Activated CD8-positive, alpha-beta memory T cell treated with anti-CD3 and anti-CD28 coated beads, Interleukin-2, amount 50 U/mL, for 1 hour (primary cell): Measurements from ENCODE around the gene VWA8.

Experiments
- DNase-seq: peaks from one replicate; pipeline ENCODE4 v3.0.0-alpha.2; 2020; ENCODE audit errors: extremely low read depth

VWA8 gene

DNA sequence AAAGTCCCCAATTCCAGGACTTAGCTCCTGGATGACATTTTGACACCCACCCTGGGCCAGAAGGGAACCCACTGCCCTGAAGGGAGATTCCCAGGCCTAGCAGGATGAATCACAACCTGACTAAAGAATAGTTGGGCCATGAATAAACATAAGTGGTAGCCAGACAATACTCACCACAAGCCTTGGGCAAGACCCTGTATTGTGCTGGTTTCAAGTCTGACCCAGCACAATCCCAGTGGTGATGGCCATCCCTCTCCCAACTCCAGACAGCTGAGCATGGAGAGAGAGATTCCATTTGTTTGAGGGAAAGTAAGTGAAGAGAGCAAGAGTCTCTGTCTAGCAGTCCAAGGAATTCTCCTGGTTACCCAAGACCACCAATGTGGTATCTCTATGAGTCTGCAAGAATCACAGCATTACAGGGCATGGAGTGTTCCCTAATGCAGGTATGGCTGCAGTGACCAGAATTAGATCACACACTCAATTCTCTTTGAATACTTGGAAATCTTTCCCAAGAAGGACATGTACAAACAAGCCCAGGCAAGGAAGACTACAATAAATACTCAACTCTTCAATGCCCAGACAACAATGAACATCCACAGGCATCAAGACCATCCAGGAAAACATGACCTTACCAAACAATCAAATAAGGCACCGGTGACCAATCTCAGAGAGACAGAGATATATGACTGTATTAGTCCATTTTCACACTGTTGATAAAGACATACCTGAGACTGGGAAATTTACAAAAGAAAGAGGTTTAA is 158.0 kb downstream of the VWA8 start:
- no peak for DNase-seq

DNA sequence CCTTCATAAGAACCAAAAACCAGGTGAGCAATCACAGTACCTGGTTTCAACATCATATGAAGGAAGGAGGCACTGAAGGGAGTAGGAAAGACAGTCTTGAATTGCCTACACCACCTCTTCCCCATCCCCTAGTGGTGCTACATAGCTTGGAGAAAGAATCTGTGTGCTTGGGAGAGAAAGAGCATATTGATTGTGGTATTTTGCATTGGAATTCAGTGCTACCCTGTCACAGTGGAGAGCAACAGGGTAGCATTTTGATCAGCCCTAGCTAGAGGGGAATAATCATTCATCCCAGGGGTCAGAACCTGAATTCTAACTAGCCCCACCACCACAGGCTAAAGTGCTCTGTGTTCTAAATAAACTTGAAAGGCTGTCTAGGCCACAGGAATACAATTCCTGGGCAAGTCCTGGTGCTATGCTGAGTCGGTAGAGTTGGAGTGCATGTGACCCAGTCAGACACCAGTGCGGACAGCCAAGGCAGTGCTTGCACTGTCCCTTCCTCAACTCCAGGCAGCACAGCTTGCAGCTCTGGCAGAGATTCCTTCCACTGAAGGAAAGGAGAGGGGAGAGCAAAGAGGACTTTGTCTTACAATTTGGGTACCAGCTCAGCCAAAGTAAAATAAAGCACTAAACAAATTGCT is 158.7 kb downstream of the VWA8 start:
- no peak for DNase-seq

DNA sequence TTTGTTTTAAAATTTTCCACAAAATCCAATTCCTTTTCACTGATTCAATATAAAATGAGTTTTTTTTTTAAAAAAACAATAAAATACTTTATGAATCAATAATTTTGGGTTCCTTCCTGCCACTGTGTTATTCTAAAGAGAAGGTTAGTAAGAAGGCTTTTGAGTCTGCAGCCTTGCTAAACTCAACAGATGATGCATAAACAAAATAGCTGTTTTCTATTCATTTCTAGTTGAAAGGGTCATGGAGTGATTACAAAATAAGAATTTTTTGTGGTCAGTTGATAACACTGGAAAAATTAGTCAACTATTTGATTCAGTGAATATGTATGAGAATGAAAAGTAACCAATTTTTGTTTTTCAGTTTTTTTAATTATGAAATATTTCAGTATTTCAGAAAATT is 169.9 kb downstream of the VWA8 start:
- DNase-seq = no peak

DNA sequence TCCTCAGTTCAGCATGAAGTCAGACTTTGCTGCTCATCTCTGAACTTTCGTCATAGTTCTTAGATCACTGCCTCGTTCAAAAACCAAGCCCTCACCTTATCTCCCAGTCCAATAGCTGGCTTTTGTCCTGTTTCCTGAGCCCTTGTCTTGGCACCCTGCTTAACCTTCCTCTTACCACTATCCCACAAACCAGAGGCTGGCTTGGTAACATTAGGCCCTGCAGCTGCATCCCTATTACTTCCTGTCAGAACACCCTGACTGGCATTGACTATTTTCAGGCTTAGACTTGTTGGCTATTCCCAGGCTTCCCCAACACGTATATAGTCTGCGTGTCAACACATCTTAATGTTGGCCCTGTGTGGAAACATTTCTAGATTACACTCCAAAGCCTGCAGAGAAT is 172.4 kb downstream of the VWA8 start:
- DNase-seq = no peak

DNA sequence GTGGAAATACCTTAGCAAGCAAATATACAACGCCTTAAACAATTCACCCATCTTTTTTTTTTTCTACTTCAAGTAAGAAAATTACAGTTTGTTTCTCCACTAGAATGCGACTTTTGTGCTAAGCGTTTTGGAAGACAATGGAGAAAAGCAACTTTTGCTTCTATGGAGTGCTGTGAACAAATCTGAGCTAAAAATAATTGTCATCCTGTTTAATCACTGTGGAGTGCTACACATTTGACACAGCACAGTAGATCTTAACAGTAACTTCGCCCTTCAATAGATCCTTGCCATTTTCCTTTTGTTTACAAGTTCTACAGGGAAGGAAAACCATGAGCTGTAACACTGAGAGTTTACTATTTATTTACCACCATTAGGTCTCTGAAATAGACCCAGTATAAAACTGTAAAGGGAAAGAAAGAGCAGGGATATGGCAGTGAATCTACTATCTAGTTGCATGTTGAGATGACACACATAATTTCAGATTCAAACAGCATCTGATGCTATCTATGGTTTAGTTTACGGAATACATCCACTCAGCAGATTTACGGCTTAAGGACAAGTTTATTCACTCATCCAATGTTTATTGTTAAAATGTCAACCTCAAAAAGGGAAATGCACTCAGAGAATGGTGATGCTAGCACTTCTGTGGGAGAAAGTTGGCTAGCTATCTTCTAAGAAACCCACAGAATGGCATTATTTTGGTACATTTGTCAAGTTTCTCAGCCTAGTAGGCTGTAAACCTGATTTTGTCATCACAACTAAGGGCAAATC is 175.3 kb downstream of the VWA8 start:
- DNase-seq = no peak

DNA sequence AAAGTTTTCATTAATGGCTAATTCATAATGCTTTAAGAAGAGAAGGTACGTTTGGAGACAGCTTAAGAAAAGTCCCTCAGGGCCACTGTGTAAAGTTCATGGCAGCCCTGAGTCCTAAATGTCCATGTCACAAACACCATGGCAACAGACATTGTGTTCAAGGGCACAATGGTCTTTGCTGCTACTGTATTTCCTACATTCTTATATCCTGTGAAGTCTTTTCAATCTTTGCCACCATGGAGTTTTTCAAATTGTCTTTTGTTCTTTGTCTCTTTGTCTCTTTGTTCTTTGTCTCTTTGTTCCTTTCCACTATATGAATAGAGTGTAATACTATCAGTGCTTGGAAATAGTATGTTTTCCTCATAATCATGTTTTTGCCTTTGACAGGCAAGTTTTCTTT is 178.8 kb downstream of the VWA8 start:
- no peak for DNase-seq

DNA sequence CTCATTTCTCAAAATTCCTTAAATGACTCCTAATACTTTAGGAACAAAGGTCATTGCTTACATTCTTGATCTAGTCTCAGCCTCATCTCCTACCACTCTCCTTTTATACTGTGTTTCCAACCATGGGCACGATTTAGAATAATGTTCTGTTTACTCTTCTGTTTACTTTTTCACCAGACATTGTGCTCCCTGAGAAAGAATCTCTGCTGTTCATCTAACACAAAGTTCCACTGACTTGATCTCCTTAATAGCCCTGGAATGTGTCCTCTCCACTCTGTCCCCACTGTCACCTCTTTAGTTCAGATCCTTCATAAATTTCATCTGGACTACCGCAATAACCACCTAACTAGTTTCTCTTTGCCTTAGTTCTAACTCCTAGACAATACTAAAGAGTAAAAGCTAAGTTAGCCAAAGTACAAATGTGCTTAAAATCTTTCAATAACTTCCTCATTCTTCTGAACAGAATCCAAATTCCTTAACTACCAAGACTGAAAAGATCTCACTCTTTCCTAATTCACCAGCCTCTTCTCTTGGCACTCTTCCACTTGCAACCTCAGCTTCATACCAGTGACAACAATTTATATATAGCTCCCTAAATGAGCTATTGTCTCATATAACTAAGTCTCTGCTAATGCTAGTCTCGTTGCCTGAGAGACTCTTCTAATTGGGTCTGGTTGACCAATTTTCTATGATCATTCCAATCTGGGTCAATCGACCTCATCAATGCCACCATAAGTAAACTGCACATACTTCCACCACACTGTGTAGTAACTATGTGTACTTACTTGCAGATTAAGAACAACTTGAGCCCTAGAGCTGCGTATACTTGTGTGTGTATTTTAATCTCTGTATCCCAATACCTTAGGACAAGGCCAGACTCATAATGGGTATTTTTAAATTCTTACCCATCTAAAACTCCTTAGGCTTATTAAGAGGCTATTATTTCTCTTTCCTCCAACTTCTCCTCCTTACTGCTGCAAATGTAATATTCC is 179.9 kb downstream of the VWA8 start:
- no peak for DNase-seq

DNA sequence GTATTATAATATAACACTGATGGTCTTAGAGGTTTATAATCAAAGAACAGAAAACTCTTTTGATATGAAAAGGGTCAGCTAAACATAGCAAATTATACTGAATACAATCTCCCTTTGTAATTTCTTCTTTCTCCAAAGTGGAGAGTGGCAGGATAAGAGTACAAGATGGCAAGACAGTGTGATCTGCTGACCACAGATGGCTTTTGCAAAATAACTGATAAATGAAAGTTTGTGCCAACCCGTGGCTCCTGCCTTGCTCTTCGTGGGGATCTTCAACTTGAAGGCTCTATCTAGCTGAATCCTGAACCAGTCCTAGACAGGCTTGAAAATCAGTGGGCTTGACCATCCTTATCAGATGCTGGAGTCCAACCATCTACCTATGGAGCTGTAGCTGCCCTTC is 185.7 kb downstream of the VWA8 start:
- DNase-seq = no peak

DNA sequence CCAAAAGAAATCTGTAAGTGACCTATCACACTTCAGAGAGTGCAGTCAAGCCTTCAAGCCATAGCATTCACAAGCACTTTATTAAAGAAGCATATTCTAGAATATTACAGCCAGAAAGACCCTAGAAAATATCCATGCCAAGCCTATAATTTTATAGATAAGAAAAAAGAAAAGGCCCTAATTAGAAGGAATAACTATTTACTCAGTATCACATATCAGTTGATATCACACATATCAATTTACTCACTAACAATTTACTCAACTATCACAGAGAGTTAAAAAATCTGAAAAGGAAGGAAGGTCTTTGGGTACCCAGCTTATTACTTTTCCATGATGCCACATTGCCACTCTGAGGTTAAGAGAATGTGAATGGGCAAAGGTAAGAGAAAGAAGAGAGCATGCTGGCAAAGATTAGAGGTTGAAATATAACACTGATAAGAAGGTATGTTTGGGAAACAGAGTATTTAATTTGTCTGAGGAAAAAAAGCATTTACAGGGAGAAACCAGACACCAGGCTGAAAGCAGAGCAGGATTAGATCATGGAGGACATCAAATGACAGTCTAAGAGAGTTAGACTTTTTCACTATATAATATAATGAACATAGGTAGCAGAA is 186.2 kb downstream of the VWA8 start:
- DNase-seq = no peak

DNA sequence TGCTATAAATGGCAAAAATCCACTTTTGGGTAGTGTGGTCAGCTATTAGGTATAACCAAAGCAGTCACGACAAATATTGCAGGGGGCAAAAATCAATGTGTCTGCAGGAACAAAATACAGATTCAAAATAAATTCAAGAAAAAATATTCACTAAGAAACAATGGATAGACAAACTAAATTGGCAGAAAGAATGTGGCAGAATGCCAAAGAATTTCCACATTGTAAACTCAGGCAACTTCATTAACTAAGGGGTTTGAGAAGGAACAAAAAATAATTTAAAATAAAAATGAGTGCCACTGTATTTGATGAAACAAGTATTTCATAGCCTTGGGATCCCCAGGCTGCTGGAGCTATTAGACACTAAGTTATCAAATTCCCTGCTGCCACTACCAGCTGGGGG is 193.1 kb downstream of the VWA8 start:
- no peak for DNase-seq

DNA sequence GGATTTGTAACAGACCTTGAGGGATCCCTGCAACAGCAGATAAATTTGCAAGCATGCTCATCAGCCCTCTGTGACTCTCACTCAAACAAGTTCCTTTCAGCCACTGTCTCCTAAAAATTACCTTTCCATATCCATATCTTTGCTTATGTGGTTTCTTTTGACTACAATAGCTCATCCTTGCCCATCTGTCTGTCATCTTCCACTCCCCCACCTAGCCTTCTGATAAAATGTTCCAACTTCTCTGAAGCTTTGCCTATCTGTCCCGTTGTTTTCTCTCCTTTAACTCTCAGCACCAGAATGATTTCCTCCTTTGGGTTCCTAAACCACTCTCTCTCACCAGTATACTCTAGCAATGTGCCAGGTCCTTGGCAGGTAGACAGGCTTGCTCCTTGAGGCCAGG is 194.5 kb downstream of the VWA8 start:
- no peak for DNase-seq

DNA sequence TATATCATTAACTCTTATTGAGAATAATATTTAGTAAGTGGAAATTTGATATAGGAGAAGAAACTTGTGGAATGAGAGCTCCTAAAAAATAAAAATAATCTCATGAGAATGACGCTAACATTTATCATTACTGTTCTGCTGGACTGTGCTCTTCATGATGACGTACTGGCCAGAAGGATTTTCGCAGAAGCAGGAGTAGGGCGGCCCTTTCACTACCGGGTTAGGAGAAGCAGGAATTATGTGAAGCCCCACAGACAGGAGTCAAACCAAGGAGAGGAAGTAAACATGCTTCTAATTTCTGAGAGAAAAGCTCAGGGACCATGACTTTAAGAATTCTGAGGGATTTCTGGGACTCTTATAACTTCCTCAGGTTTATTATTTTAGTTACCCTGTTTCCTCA is 195.1 kb downstream of the VWA8 start:
- DNase-seq = no peak

DNA sequence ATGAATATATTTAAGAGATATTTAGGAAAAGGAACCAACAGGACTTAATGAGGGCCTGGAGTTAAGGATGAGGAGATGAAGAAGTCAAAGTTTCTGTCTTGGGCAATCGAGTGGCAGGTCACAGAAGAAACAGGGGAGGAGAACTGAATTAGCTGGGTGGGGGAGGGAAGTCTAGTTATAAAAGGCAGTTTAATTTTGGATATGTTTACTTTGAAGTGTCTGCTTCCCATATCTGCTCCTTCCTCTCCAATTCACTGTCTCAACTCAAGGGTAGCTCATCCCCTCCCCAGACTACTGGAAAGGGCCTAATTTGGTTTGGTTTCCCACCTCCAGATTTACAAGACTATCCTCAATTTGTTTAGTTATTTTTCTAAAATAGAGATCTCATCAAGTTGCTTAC is 195.9 kb downstream of the VWA8 start:
- DNase-seq = no peak

DNA sequence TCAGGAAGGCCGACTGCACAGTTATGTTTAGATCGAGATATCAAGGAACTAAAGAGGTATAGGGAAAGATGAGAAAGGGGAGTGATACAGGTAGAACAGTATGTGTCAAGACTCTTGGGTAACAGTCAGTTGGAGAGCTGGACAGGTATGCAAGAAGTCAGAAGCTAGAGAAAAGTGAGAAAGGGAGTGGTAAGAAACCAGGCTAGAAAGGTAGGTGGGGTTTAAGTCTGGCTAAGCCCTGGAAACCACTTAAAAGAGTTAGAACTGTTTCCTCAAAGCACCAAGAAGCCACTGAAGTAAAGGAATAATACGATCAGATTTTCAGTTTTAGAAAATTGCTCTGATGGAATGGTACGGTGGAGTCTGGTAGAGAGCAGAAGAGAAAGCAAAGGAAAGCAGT is 196.4 kb downstream of the VWA8 start:
- no peak for DNase-seq

DNA sequence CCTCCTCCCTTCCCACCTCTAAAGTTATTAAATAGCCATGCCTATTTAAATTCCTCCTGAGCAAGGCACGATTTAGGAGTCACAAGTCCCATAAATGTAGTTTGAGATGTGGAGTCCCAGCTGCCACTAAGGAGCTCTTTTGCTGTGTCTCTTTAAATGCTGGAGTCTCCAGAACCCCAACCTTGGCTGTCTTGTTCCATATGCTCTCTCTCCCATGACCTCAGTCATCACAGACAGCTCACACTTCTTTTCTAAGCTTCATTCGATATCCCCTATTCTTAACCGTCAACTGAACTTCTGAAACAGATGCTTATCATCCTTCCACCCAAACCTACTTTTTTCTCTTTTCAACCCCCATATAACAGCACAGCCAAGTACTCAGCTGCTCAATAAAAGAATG is 197.1 kb downstream of the VWA8 start:
- DNase-seq = no peak

DNA sequence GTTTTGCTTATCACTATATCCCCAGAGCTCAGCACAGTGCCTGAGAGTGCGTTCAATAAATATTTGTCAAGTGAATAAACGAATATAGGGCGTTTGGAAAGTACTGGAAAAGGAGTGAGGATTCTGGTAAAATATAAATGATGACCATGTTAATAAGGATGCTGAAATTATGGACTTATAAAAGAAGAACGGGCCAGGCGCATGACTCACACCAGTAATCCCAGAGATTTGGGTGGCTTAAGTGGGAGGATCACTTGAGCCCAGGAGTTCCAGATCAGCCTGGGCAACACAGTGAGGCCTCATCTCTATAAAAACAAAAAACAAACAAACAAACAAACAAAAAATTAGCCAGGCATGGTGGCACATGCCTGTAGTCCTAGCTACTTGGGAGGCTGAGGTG is 198.1 kb downstream of the VWA8 start:
- DNase-seq = no peak

DNA sequence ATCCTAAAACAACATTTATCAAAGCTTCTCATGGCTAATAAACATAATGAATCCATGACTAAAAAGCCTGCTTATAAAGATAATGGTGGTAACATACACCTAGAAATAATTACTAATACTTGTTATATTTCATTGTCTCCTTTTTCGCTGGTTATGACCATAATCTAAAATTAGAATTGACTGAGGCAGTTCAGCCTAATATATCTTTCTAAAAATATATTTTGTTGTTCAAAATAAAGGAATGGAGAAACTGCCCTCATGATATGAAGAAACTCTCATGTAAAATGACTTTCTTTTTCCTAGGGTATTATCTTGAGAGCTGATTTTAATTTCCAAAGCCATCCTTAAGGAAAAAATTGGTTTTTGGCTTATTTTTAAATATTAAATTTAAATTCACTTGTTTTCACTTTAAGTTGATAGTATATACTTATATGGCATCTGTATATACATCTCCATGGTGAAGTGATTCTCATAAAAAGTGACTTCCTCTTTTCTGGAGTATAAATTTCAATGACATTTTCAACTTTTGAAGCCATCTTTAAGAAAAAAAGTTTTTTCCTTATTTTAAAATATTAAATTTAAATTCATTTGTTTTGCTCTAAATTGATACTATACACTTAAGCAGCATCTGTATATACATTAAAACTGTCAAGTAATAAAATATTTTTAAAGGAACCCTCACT is 204.6 kb downstream of the VWA8 start:
- no peak for DNase-seq

DNA sequence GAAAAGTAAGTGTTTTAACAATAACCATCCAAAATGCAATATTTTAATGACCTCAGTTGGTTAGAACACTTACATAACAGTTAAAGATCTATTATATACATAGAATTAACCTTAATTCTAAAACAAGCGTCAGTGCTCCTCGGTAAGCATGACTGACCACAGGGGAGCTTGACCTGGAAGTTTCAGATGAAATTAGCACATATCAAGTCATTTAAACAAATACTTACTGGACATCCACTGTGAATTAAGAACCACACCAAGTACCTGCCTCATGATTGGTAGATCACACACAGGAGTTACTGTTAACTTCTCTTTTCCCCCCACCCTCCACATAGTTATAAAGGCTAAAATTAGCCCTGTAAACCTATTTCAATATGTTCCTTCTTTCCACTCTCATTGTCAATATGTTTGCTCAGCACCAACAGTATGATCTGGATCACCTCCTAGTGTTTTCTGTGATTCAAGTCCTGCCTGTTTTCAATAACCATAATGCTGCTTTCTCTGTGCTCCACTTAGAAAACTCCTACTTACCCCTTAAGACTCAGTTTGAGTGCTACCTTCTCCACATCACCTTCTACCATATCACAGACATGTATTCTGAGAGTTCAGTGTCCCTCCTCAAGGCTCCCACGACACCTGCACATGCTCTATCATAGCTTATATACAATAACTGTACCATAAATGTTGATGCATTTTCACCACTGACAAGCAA is 209.0 kb downstream of the VWA8 start:
- DNase-seq = no peak

DNA sequence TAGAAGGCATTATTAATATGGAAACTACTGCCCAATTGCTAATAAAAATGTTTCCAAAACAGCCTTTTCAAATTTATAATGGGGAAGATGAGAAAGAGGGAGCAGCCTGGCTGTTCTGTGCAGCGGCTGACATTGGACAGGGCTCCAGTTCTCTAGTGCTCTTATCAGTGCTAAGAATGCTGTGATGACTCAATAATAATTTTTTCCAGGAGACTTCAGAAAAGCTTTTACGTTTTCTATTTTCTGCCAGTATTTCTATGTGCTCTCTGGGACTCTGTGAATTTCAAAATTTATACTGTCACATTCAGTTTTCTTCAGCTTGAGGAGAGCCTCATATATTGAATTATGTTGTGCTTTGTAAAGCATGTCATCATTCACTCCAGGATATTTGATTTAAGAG is 209.6 kb downstream of the VWA8 start:
- no peak for DNase-seq

DNA sequence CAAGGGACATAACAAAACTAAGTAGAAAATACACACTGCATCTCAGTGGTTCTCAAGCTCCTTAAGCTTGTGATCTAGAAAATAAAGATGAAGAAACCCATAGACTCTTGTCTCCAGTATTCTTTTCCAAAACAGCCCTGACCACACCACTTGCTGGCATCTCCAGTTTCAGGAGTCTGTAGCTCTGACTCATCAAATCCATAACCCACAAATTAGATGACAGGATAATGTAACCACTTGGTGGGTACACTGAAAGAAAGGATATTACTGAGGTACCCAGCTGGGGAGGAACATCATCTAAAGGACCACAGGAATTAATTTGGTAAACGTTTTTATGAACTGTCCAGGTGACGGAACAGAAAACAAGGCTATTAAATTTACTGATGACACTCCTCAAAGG is 214.7 kb downstream of the VWA8 start:
- no peak for DNase-seq
